ENCODE results near the gene GNAQ.

- TF ChIP-seq, protein P1, sequence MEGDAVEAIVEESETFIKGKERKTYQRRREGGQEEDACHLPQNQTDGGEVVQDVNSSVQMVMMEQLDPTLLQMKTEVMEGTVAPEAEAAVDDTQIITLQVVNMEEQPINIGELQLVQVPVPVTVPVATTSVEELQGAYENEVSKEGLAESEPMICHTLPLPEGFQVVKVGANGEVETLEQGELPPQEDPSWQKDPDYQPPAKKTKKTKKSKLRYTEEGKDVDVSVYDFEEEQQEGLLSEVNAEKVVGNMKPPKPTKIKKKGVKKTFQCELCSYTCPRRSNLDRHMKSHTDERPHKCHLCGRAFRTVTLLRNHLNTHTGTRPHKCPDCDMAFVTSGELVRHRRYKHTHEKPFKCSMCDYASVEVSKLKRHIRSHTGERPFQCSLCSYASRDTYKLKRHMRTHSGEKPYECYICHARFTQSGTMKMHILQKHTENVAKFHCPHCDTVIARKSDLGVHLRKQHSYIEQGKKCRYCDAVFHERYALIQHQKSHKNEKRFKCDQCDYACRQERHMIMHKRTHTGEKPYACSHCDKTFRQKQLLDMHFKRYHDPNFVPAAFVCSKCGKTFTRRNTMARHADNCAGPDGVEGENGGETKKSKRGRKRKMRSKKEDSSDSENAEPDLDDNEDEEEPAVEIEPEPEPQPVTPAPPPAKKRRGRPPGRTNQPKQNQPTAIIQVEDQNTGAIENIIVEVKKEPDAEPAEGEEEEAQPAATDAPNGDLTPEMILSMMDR (IDR thresholded peaks at IDR 0.05), result no peak
- no peak for TF ChIP-seq EZH2 (IDR thresholded peaks at IDR 0.05; ENCODE audit: borderline replicate concordance, insufficient read depth, low read depth, low read length, poor library complexity, severe bottlenecking)
Measured at GRCh38 chr9:77939149-77939668, 92.4 kb downstream of the GNAQ start.

All from B cell (primary cell).